ENCODE data around the gene TPRG1.
A peak's percentile ranks its signal among the peaks of the same experiment; 100 is the strongest.

TPRG1 gene

DNA sequence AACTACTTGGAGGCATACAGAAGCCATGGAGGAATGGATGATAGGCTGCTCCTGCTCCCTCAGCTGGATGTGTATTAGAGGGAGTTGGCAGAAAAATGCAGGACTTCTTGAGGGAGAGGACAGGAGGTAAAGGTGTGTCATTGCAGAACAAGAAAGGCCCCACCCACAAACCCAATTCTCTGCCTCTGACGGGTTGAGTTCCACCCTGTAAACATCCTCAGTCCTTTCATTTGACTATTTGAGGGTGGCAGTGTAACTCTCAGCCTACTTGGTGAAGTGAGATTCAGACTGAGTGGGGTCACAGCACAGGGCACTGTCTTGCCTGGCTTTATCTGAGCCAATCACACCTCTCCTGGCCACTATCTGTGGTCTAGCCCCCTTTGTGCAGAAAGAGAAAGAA lies at the start of gene TPRG1:
TSS of gene TPRG1 (plus strand) at position 265 of the 400 bp plus-strand sequence. CDS start 35,414 bp downstream, outside the sequence.
- H3K4me3 Mint-ChIP-seq, result no peak within 1 kb of the TSS
- H3K27me3 Mint-ChIP-seq, result no peaks in the 10 kb centered on the region
- DNase-seq, result no peak
- peak within 1 kb of the TSS in 1 of 2 donors; percentile 18 for H3K27ac Mint-ChIP-seq
- ATAC-seq, result no peak
- no peaks in the 10 kb centered on the region for H3K9me3 Mint-ChIP-seq
- H3K4me1 Mint-ChIP-seq, result peaks cover 28% of the 10 kb centered on the region

- no peak for ATAC-seq
- no peaks in the 10 kb centered on the region for H3K4me1 Mint-ChIP-seq
- peaks cover 19 to 31% of the 10 kb centered on the region in 2 donors for H3K9me3 Mint-ChIP-seq
- peaks cover 6% of the 10 kb centered on the region for H3K27me3 Mint-ChIP-seq
- DNase-seq, result no peak
- peak overlapping the region in 1 of 2 donors; percentile 24 for H3K4me3 Mint-ChIP-seq
- H3K27ac Mint-ChIP-seq, result no peak overlapping the region
These were observed 49.7 kb upstream of the TPRG1 start for GRCh38 chr3:189122110-189122509.

GRCh38 chr3:189122526-189123205 lies 49.1 kb upstream of the TPRG1 start:
- ATAC-seq (no peak), DNase-seq (no peak)
- Mint-ChIP-seq H3K9me3 (peaks cover 17 to 28% of the 10 kb centered on the region in 2 donors), H3K27me3 (peaks cover 5% of the 10 kb centered on the region), H3K4me1 (no peaks in the 10 kb centered on the region), H3K4me3 (peak overlapping the region in 1 of 2 donors; percentile 24), H3K27ac (no peak overlapping the region)

DNA sequence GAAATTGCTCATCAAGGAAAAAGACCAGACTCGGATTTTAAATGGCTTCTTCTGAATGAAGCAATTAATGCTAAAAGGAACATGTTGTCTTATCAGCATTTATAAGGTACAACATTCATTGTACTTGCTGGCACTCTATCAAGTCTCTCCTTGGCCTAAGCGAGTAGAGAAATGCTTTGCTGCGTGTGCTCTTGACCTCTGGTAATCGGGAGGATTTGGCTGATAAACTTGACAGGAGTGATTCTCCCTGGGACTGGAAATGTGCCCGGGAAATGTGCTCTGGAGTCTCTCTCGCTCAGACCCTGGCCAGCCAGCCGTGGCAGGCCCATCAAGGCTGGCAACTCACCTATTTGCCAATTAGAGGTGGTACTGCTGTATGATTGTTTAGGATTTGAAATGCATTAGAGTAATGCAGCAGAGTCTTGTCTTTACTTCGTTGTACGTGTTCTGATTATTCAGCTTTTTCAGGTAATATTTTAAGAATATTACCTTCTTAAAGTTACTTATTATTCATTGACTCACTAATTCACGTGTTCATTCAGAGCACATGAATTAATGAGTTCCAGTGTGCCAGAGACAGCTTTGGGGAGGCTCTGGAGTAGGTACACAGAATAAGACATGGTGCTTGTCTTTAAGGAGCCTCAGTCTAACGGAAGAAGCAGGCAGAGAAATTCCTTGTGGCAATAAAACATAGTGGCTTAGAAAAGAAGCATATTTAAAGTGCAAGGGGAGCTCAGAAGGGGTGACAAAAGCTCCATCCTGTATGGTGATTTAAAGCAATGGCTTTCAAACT lies 48.0 kb upstream of the TPRG1 start:
- ATAC-seq (no peak), DNase-seq (no peak)
- no peaks in the 10 kb centered on the region for H3K27me3 Mint-ChIP-seq
- H3K27ac Mint-ChIP-seq, result no peak overlapping the region
- H3K9me3 Mint-ChIP-seq, result peaks cover 12 to 17% of the 10 kb centered on the region in 2 donors
- no peaks in the 10 kb centered on the region for H3K4me1 Mint-ChIP-seq
- H3K4me3 Mint-ChIP-seq, result no peak overlapping the region

- no peaks in the 10 kb centered on the region for H3K27me3 Mint-ChIP-seq
- DNase-seq (peak; percentile 62 to 80), ATAC-seq (peak; percentile 98)
- peaks cover 23% of the 10 kb centered on the region for H3K4me1 Mint-ChIP-seq
- H3K4me3 Mint-ChIP-seq, result peak overlapping the region; percentile 67 to 74
- peaks cover 11% of the 10 kb centered on the region in 2 donors for H3K9me3 Mint-ChIP-seq
- H3K27ac Mint-ChIP-seq, result peak overlapping the region; percentile 92 to 93
These were observed 39.5 kb upstream of the TPRG1 start for GRCh38 chr3:189132231-189132671.

GRCh38 chr3:189132839-189133238 lies 38.9 kb upstream of the TPRG1 start:
- ATAC-seq (no peak), DNase-seq (no peak)
- Mint-ChIP-seq H3K9me3 (peaks cover 11% of the 10 kb centered on the region in 2 donors), H3K4me1 (peaks cover 25% of the 10 kb centered on the region), H3K27ac (peak overlapping the region; percentile 92 to 93), H3K27me3 (no peaks in the 10 kb centered on the region), H3K4me3 (peak overlapping the region in 1 of 2 donors; percentile 14)

DNA sequence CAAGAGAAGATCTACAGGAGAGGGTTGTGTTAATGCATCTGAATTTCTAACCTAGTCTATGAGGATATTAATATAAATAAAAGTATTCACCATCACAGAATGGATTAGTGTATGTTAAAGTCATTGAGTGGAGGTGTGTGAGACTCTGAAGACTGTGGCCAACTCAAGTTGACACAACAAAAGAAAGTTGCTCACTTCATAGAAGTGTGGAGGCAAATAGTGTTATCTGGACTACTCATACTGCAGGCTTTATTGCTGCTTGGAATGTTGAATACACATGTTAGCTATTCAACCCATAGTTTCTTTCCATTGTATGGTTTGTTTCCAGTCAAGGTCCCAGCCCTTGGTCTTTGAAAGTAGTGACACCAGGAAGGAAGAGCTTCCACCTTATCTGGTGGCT lies 38.0 kb upstream of the TPRG1 start:
- no peak for ATAC-seq
- Mint-ChIP-seq H3K27me3 (no peaks in the 10 kb centered on the region), H3K4me1 (peaks cover 32% of the 10 kb centered on the region), H3K27ac (peak overlapping the region in 1 of 2 donors; percentile 58), H3K9me3 (peaks cover 11% of the 10 kb centered on the region in 2 donors), H3K4me3 (no peak overlapping the region)
- DNase-seq, result no peak

- Mint-ChIP-seq H3K27me3 (peaks cover 12% of the 10 kb centered on the region), H3K27ac (no peak overlapping the region), H3K4me1 (peaks cover 32% of the 10 kb centered on the region), H3K4me3 (no peak overlapping the region), H3K9me3 (peaks cover 11% of the 10 kb centered on the region in 2 donors)
- DNase-seq (no peak), ATAC-seq (no peak)
These were observed 34.4 kb upstream of the TPRG1 start for GRCh38 chr3:189137416-189137815.

DNA sequence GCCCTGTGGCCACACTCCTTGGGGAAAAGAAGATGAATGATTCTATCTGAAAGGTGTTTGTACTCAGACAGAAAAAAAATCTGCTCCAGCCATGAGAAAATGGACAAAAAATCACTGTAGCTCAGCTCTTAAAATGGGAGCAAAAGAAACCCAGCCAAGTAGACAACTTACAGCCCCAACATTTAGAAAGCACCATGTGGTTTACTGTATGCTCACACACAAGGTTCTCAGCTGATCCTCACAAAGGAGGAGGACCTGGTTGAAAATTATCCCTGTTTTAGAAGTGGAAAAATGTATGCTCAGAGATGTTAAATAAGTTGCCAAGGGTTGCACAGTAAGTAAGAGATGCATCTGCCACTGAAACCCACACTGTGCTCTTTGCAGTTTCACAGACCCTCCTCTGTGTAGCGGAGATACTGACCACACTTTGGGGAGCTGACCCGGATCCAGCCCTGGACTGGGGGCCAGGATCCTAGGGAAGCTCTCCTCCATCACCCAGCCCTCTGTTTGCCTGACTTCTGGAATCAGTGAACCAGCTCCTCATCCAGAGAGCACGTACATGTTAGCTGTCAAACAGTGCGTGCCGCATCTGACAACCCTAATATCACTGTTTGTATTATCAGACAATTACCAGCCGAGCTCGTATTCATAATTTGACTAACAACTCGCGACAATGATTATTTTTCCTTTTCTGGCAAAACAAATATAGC lies 32.7 kb upstream of the TPRG1 start:
- Mint-ChIP-seq H3K4me1 (peaks cover 28% of the 10 kb centered on the region), H3K27me3 (peaks cover 12% of the 10 kb centered on the region), H3K9me3 (no peaks in the 10 kb centered on the region), H3K27ac (no peak overlapping the region), H3K4me3 (no peak overlapping the region)
- DNase-seq (no peak), ATAC-seq (no peak)

- Mint-ChIP-seq H3K4me3 (no peak overlapping the region), H3K4me1 (peaks cover 33% of the 10 kb centered on the region), H3K27ac (no peak overlapping the region), H3K9me3 (no peaks in the 10 kb centered on the region), H3K27me3 (peaks cover 12% of the 10 kb centered on the region)
- ATAC-seq (no peak), DNase-seq (no peak)
These were observed 32.2 kb upstream of the TPRG1 start for GRCh38 chr3:189139611-189139940.

GRCh38 chr3:189142527-189142926 lies 29.2 kb upstream of the TPRG1 start:
- Mint-ChIP-seq H3K27ac (peak overlapping the region in 1 of 2 donors; percentile 43), H3K9me3 (no peaks in the 10 kb centered on the region), H3K4me1 (peaks cover 38% of the 10 kb centered on the region), H3K4me3 (no peak overlapping the region), H3K27me3 (peaks cover 12% of the 10 kb centered on the region)
- ATAC-seq (peak; percentile 91), DNase-seq (peak; percentile 26 to 57)

GRCh38 chr3:189143321-189143720 lies 28.4 kb upstream of the TPRG1 start:
- no peak for DNase-seq
- Mint-ChIP-seq H3K27me3 (peaks cover 12% of the 10 kb centered on the region), H3K4me1 (peaks cover 31% of the 10 kb centered on the region), H3K4me3 (no peak overlapping the region), H3K9me3 (no peaks in the 10 kb centered on the region), H3K27ac (no peak overlapping the region)
- no peak for ATAC-seq

DNA sequence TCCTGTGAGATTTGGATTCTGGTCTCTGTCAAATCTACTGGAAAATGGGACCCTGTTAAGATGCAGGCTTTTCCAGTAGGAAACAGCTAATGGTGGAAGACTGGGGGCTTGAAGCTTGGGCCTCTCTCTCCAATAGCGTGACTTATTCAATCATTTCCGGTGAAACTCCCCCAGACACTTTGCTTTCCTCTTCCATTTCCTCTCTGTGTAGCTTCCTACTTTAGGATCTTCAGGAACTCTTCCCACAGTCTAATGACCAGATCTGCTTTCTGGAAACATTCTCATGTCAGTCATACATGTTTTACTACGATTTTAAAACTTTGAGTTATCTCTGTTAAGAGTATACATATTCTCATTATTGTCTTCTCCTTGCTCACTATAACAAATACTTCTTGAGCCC lies 28.0 kb upstream of the TPRG1 start:
- no peak for ATAC-seq
- Mint-ChIP-seq H3K27ac (peak overlapping the region in 1 of 2 donors; percentile 9), H3K9me3 (no peaks in the 10 kb centered on the region), H3K4me3 (no peak overlapping the region), H3K4me1 (peaks cover 28% of the 10 kb centered on the region), H3K27me3 (peaks cover 12% of the 10 kb centered on the region)
- DNase-seq, result no peak

DNA sequence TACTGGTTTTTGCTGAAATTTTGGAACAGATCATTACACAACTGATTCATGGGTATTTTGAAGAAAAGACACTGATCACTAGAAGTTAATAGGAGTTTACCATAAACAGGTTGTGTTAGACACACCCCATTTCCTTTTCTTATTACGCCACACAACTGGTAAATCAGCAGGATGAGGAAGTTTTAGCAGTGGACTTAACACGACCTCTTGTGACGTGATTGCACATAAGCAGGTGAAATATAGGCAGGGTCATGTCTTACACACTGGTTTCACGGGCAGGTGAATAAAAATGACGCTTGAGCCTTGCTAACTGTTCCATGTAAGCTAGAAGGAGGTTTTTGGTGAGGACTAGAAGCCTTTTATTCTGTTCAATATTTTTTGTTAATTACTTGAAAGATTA lies 27.1 kb upstream of the TPRG1 start:
- no peak for DNase-seq
- Mint-ChIP-seq H3K4me1 (peaks cover 28% of the 10 kb centered on the region), H3K9me3 (no peaks in the 10 kb centered on the region), H3K27ac (peak overlapping the region in 1 of 2 donors; percentile 14), H3K27me3 (peaks cover 12% of the 10 kb centered on the region), H3K4me3 (no peak overlapping the region)
- peak; percentile 72 for ATAC-seq

- DNase-seq, result no peak
- H3K9me3 Mint-ChIP-seq, result no peaks in the 10 kb centered on the region
- H3K4me3 Mint-ChIP-seq, result no peak overlapping the region
- ATAC-seq, result no peak
- H3K4me1 Mint-ChIP-seq, result peaks cover 24% of the 10 kb centered on the region
- H3K27me3 Mint-ChIP-seq, result no peaks in the 10 kb centered on the region
- no peak overlapping the region for H3K27ac Mint-ChIP-seq
These were observed 24.9 kb upstream of the TPRG1 start for GRCh38 chr3:189146848-189147247.
